ENCODE data around the gene GNE. TPM values are rescaled to one million over a fixed set of nuclear protein-coding genes. Genes with fewer than 3 reads are reported as not detected.

The GNE gene
- total RNA-seq, 1 experiment from 2014 or later: 8.4 TPM

DNA sequence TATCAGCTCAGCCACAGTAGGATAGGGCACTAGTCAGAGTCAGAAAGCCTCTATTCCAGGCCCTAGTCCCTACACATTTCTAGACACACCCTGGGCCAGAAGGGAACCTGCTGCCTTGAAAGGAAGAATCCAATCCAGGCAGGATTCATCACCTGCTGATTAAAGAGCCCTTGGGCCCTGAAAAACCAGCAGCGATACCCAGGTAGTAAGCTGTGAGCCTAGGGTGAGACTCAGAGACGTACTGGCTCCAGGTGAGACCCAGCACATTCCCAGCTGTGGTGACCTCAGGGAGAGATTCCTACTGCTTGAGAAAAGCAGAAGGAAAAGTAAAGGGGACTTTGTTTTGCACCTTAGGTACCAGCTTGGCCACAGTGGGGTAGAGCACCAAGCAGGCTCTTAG is 84.4 kb downstream of the GNE start:
- Histone ChIP-seq H3K4me2 (ENCODE audit: low read length) (no peak overlapping the region), H3K4me3 (replicated peaks in 1 of 2; ENCODE audit: low read depth in 1 of 2, low read length in 2 of 2) (no peak overlapping the region), H3K36me3 (ENCODE audit: control insufficient read depth in 1 of 2, insufficient read depth in 2 of 2, low read length in 2 of 2) (no peaks in the 10 kb centered on the region), H3K79me2 (ENCODE audit: insufficient read depth, low read length) (no peaks in the 10 kb centered on the region), H3K27me3 (ENCODE audit: insufficient read depth, low read length) (no peaks in the 10 kb centered on the region), H4K20me1 (ENCODE audit: insufficient read depth) (no peaks in the 10 kb centered on the region), H3K9ac (ENCODE audit: low read length) (no peak overlapping the region), H3K27ac (ENCODE audit: low read depth, low read length) (no peak overlapping the region), H3K9me2 (ENCODE audit: insufficient read depth) (no peaks in the 10 kb centered on the region), H3K9me3 (ENCODE audit: control insufficient read depth in 1 of 2, insufficient read depth in 1 of 2, low read depth in 1 of 2, low read length in 2 of 2) (no peaks in the 10 kb centered on the region), H3K4me1 (ENCODE audit: control insufficient read depth in 1 of 2, insufficient read depth in 2 of 2, low read length in 2 of 2) (no peaks in the 10 kb centered on the region), H2AFZ (ENCODE audit: low read depth, low read length, poor library complexity, severe bottlenecking) (no peak overlapping the region)
- ChIA-PET RAD21 (ENCODE audit: low non-redundant PET in 1 of 2, low total read pairs in 2 of 2, uncharacterized antibody in 2 of 2, unreplicated experiment in 2 of 2) (no interaction called here), CTCF (no interaction called here), POLR2A (interaction anchor here (1.5 kb wide), 1 partner anchor 17 kb away, joined by 4 read pairs; the partner anchor contains the start of gene CLTA)
- BruUV-seq (replicated peaks): no TSS peak
- DNase-seq (ENCODE audit: low read depth, low spot score) (no peak), ATAC-seq (no peak)
- no peak for TF ChIP-seq SRF (IDR thresholded peaks at IDR 0.05; ENCODE audit: low read depth)
- TF ChIP-seq, protein P1, sequence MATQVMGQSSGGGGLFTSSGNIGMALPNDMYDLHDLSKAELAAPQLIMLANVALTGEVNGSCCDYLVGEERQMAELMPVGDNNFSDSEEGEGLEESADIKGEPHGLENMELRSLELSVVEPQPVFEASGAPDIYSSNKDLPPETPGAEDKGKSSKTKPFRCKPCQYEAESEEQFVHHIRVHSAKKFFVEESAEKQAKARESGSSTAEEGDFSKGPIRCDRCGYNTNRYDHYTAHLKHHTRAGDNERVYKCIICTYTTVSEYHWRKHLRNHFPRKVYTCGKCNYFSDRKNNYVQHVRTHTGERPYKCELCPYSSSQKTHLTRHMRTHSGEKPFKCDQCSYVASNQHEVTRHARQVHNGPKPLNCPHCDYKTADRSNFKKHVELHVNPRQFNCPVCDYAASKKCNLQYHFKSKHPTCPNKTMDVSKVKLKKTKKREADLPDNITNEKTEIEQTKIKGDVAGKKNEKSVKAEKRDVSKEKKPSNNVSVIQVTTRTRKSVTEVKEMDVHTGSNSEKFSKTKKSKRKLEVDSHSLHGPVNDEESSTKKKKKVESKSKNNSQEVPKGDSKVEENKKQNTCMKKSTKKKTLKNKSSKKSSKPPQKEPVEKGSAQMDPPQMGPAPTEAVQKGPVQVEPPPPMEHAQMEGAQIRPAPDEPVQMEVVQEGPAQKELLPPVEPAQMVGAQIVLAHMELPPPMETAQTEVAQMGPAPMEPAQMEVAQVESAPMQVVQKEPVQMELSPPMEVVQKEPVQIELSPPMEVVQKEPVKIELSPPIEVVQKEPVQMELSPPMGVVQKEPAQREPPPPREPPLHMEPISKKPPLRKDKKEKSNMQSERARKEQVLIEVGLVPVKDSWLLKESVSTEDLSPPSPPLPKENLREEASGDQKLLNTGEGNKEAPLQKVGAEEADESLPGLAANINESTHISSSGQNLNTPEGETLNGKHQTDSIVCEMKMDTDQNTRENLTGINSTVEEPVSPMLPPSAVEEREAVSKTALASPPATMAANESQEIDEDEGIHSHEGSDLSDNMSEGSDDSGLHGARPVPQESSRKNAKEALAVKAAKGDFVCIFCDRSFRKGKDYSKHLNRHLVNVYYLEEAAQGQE (IDR thresholded peaks at IDR 0.05; ENCODE audit: low read depth): no peak
- no peak for TF ChIP-seq ELF1 (IDR thresholded peaks at IDR 0.05; ENCODE audit: borderline replicate concordance, low read depth)
- TF ChIP-seq POLR2A (IDR thresholded peaks at IDR 0.05; ENCODE audit: borderline replicate concordance, extremely low read depth, insufficient read depth, insufficient read length): no peak
- TF ChIP-seq, protein P2, sequence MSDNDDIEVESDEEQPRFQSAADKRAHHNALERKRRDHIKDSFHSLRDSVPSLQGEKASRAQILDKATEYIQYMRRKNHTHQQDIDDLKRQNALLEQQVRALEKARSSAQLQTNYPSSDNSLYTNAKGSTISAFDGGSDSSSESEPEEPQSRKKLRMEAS (IDR thresholded peaks at IDR 0.05): no peak
- TF ChIP-seq, protein P3, sequence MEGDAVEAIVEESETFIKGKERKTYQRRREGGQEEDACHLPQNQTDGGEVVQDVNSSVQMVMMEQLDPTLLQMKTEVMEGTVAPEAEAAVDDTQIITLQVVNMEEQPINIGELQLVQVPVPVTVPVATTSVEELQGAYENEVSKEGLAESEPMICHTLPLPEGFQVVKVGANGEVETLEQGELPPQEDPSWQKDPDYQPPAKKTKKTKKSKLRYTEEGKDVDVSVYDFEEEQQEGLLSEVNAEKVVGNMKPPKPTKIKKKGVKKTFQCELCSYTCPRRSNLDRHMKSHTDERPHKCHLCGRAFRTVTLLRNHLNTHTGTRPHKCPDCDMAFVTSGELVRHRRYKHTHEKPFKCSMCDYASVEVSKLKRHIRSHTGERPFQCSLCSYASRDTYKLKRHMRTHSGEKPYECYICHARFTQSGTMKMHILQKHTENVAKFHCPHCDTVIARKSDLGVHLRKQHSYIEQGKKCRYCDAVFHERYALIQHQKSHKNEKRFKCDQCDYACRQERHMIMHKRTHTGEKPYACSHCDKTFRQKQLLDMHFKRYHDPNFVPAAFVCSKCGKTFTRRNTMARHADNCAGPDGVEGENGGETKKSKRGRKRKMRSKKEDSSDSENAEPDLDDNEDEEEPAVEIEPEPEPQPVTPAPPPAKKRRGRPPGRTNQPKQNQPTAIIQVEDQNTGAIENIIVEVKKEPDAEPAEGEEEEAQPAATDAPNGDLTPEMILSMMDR (IDR thresholded peaks at IDR 0.05 in 2 of 3, conservative IDR thresholded peaks at IDR 0.05 in 1 of 3; ENCODE audit: borderline replicate concordance in 1 of 3, insufficient read depth in 1 of 3, low read depth in 2 of 3, low read length in 2 of 3): no peak
- no peak for TF ChIP-seq CBX3 (IDR thresholded peaks at IDR 0.05; ENCODE audit: low read depth)
- no peak for TF ChIP-seq CEBPB (IDR thresholded peaks at IDR 0.05; ENCODE audit: low read depth)
- intact Hi-C loops (cut with micrococcal nuclease): no loop called here
